Stomach (tissue), 9 donors: ENCODE data around the gene TMEM258. TPM values are rescaled to one million over a fixed set of nuclear protein-coding genes. Genes with fewer than 3 reads are reported as not detected.

Source experiments
- DNase-seq, 2 donors: peaks; one replicate each; pipeline versions ENCODE4 v3.0.0 to v3.0.0-alpha.2; 2013 to 2019
- H3K27ac ChIP-seq, 5 donors: fragments of 200-600 bp in 4 of 5; sonication (generic) in 4 of 5; one replicate each; pipeline ENCODE4 v1.5.1; 2013 to 2019; ENCODE audit warnings: mild to moderate bottlenecking in 1 of 5, moderate library complexity in 1 of 5
- H3K27me3 ChIP-seq, 3 donors: fragments of 200-600 bp; sonication (generic); one replicate each; pipeline ENCODE4 v1.5.1; 2017 to 2019; ENCODE audit warnings: mixed run types in 1 of 3
- H3K36me3 ChIP-seq, 4 donors: fragments of 200-600 bp; sonication (generic); 1 replicate in 3 of 4; 2 replicates in 1 of 4; pipeline ENCODE4 v1.5.1; 2016 to 2019
- H3K4me1 ChIP-seq, 4 donors: fragments of 200-600 bp; sonication (generic); one replicate each; pipeline ENCODE4 v1.5.1; 2016 to 2019
- H3K4me3 ChIP-seq, 4 donors: fragments of 200-600 bp; sonication (generic) in 3 of 4; one replicate each; pipeline ENCODE4 v1.5.1; 2016 to 2019; ENCODE audit warnings: mild to moderate bottlenecking in 1 of 4
- H3K9me3 ChIP-seq, 4 donors: fragments of 200-600 bp; sonication (generic); one replicate each; pipeline ENCODE4 v1.5.1; 2016 to 2019
- CTCF ChIP-seq, 7 experiments: fragments of 450-650 bp in 4 of 7; fragments of 200-600 bp in 3 of 7; sonication (generic) in 3 of 7; IDR thresholded peaks; one replicate each; pipeline ENCODE4 v1.5.1; 2016 to 2019; ENCODE audit warnings: antibody characterized with exemption in 7 of 7, control low read depth in 2 of 7, mild to moderate bottlenecking in 1 of 7
- EP300 ChIP-seq: sonication (generic); formaldehyde crosslinking; IDR thresholded peaks from one replicate; pipeline ENCODE4 v1.6.1; 2017; ENCODE audit warnings: antibody characterized with exemption
- POLR2A ChIP-seq, 4 donors: fragments of 450-650 bp; IDR thresholded peaks; one replicate each; pipeline ENCODE4 v1.6.1; 2016; ENCODE audit warnings: antibody characterized with exemption in 4 of 4, control low read depth in 2 of 4, mild to moderate bottlenecking in 1 of 4, moderate library complexity in 1 of 4
- POLR2AphosphoS5 ChIP-seq, 3 donors: sonication (generic); formaldehyde crosslinking; IDR thresholded peaks; one replicate each; pipeline ENCODE4 v1.6.1; 2016; ENCODE audit warnings: antibody characterized with exemption in 3 of 3
- WGBS, 5 donors: extraction: QIAGEN DNeasy Blood & Tissue Kit in 3 of 5; methylation state at CpG; one replicate each; pipeline versions ENCODE4 v1.1.5 to v1.1.7; 2013 to 2018; 5-methylcytosine and 5-hydroxymethylcytosine counted together
- intact Hi-C: fragments of 100-400 bp; cut with DNase I; formaldehyde crosslinking; loops from one replicate; pipeline ENCODE4 v1.15.1; 2023; ENCODE audit warnings: low total_unique reads
- polyA plus RNA-seq, 3 donors: library from polyadenylated mRNA; stranded (reverse); fragments of 200-250 nt; gene quantifications; one replicate each; pipeline ENCODE4 v1.2.3, GENCODE V29; 2013
- total RNA-seq, 5 donors: library from RNA; depleted of rRNA; stranded (reverse); fragments of >200 nt; gene quantifications; one replicate each; pipeline versions ENCODE4 v1.1.0 to v1.2.3, GENCODE V29; 2014 to 2016
- donor health status: healthy with polysubstance abuse.
- donor health status: Bipolar disorder and iron deficiency.
- donor health status: healthy.

The TMEM258 gene
- total and polyA plus RNA-seq, 8 donors = 24.1 to 274 (median 50.3) TPM; not detected in 1

- Histone ChIP-seq H3K36me3 (no peaks in the 10 kb centered on the region), H3K27me3 (peaks cover 0 to 24% (median 0%) of the 10 kb centered on the region in 3 donors), H3K9me3 (no peaks in the 10 kb centered on the region), H3K4me1 (peaks cover 15 to 30% (median 27%) of the 10 kb centered on the region in 4 donors), H3K4me3 (no peak overlapping the region), H3K27ac (no peak overlapping the region)
- WGBS, 5 donors = 97 to 99% (median 98%) methylated on average over 5 of the region's 5 CpGs
- TF ChIP-seq POLR2AphosphoS5 (IDR thresholded peaks at IDR 0.05) = no peak
- TF ChIP-seq POLR2A (IDR thresholded peaks at IDR 0.05) = no peak
- TF ChIP-seq EP300 = no peak
- TF ChIP-seq CTCF (IDR thresholded peaks at IDR 0.05) = no peak
- intact Hi-C loops = no loop called here
- no peak for DNase-seq
Measured at GRCh38 chr11:61750631-61751273, 41.6 kb downstream of the TMEM258 start.

- Histone ChIP-seq H3K36me3 (peaks cover 0 to 2% (median under 1%) of the 10 kb centered on the region in 4 donors), H3K4me1 (peaks cover 12 to 24% (median 21%) of the 10 kb centered on the region in 4 donors), H3K4me3 (no peak overlapping the region), H3K27me3 (peaks cover 0 to 24% (median 0%) of the 10 kb centered on the region in 3 donors), H3K27ac (no peak overlapping the region), H3K9me3 (no peaks in the 10 kb centered on the region)
- intact Hi-C loops = no loop called here
- peak in 1 of 2 donors; percentile 66 for DNase-seq
- no peak for TF ChIP-seq POLR2A (IDR thresholded peaks at IDR 0.05)
- TF ChIP-seq EP300 = no peak
- WGBS, 5 donors = 59 to 69% (median 64%) methylated on average over 21 of the region's 21 CpGs
Measured at GRCh38 chr11:61749591-61750217, 42.7 kb downstream of the TMEM258 start.

GRCh38 chr11:61747967-61748285 lies 44.5 kb downstream of the TMEM258 start:
- H3K4me1 ChIP-seq = peaks cover 12 to 23% (median 19%) of the 10 kb centered on the region in 4 donors
- peaks cover 0 to 17% (median 12%) of the 10 kb centered on the region in 4 donors for H3K36me3 ChIP-seq
- H3K27me3 ChIP-seq = peaks cover 0 to 18% (median 0%) of the 10 kb centered on the region in 3 donors
- DNase-seq = no peak
- no peaks in the 10 kb centered on the region for H3K9me3 ChIP-seq
- intact Hi-C loops = no loop called here
- H3K27ac ChIP-seq = peak overlapping the region in 1 of 5 donors; percentile 51
- TF ChIP-seq CTCF (IDR thresholded peaks at IDR 0.05) = no peak
- no peak for TF ChIP-seq EP300
- TF ChIP-seq POLR2A (IDR thresholded peaks at IDR 0.05) = no peak
- TF ChIP-seq POLR2AphosphoS5 (IDR thresholded peaks at IDR 0.05) = no peak
- WGBS, 5 donors = 0 to 44% (median 36%) methylated on average over 2 to 3 of the region's 3 CpGs
- no peak overlapping the region for H3K4me3 ChIP-seq

- peak; percentile 91 to 92 for DNase-seq
- Histone ChIP-seq H3K4me3 (no peak overlapping the region), H3K36me3 (peaks cover 0 to 23% (median 12%) of the 10 kb centered on the region in 4 donors), H3K27me3 (peaks cover 0 to 13% (median 0%) of the 10 kb centered on the region in 3 donors), H3K9me3 (no peaks in the 10 kb centered on the region), H3K4me1 (peaks cover 12 to 25% (median 14%) of the 10 kb centered on the region in 4 donors), H3K27ac (peak overlapping the region in 4 of 5 donors; percentile 24 to 66 (median 52))
- 43 to 56% (median 50%) methylated on average over 12 to 19 of the region's 19 CpGs for whole genome bisulfite sequencing, 5 donors
- intact Hi-C loops = no loop called here
- TF ChIP-seq CTCF (IDR thresholded peaks at IDR 0.05) (peak in 5 of 7 experiments; percentile 83 to 93 (median 92)), EP300 (no peak), POLR2AphosphoS5 (IDR thresholded peaks at IDR 0.05) (peak in 2 of 3 donors; percentile 48 to 64), POLR2A (IDR thresholded peaks at IDR 0.05) (no peak)
Measured at GRCh38 chr11:61747192-61747966, 45.0 kb downstream of the TMEM258 start.
